MV-4-11 (cell line): ENCODE results near the gene MFSD11.
"Not testable (repeated sequence)": the region's sequence is repeated elsewhere in the genome, so short reads cannot be mapped to it uniquely, and the experiment has no call there.

Source experiments
- DNase-seq: peaks from one replicate; lab custom pipeline; 2025; lab: John Stamatoyannopoulos, UW

MFSD11 gene

DNA sequence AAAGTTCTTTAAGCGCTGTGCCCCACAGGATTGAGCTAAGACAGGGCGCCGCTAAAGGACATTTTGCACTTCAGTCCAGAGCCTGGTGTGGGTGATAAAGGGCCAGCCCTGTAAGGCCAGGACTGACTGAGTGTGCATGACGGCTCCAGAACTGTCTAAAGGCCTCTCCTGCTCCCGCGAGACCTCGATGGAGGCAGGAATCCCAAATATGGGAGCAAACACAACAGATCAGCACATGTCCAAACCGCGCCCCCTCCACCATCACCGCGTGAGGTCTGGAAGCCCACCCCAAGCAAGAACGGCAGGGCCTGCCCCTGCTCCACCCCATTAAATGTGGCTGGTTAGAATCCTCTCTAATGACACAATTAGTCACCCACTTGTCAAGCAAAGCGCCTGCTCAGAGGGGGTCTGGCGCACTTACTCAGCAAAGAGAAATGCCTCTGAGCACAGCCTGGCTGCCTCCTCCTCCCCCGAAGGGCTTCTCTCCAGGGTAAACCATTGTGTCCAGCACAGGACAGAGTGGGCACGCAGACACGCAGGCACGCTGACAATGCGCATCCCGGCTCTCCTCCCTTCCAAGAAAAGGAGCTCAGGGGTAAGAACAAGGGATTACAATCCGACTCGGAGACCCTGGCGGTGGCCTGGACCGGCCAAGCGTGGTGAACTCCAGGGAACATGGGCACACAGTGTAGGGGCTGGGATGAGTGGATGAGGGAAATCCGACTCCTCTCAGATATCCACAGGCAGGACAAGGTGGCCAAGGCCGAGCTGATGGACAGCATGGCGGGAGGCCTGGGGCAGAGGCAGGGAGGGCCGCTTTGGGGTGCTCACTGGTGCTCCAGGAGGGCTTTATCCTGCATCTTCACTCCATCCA is 28.6 kb upstream of the MFSD11 start:
- DNase-seq: no peak

GRCh38 chr17:76709951-76710862 is 27.7 kb upstream of the MFSD11 start:
- not testable (repeated sequence) for DNase-seq

- peak; percentile 14 for DNase-seq
These were observed 26.9 kb upstream of the MFSD11 start, which contains the start of gene MXRA7 for GRCh38 chr17:76710863-76711611. Gene MXRA7, minus strand, starts transcription at chr17:76710965. Its CDS starts 19 bp downstream, at chr17:76710946.

GRCh38 chr17:76712321-76712720 is 25.6 kb upstream of the MFSD11 start:
- not testable (repeated sequence) for DNase-seq

DNA sequence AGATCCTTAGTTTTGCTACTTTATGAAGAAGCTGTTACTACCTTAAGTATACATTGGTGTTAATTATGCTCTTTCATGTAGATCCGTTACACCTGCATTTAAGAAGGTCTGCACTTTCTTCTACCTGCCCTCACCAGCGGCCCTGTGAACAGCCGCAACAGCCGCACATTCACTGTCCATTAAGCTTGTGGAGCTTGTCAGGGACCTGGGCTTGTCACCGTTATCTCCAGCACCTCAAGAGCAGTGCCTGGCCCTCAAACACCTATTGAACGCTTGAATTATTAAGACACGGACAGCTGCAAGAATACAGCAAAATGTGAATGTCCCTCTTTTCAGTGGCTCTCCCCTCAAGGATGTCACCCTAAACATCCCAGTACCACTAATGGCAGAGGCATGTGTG is 24.2 kb upstream of the MFSD11 start:
- no peak for DNase-seq

GRCh38 chr17:76714336-76714735 is 23.6 kb upstream of the MFSD11 start:
- no peak for DNase-seq

DNA sequence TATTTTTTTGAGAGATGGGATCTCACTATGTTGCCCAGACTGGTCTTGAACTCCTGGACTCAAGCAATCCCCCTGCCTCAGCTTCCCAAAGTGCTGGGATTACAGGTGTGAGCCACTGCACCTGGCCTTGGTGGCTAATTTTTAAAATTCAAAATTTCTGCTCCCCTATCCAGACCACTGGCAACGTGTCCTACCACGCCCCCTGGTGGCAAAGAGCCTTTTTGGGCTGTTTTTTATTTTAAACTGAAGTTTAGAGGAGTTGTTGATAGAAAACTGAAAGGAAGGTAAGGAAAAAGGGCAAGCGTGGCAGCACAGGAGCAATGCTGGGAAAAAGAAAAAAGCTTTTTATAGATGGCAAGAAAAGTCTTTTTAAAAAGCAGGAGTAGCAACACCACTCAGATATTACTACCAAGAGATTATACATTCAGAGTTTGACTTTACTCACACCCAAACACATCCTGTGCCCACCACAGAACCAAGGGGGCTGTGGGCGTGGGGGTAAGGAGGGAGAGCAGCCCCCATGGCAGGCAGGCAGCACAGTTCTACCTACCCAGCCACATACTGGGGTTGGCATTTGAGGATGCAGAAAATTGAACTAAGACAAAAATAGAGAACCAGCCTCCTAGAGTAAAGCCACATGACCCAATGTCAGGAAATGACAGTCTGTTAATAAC is 23.0 kb upstream of the MFSD11 start:
- DNase-seq: peak; percentile 44

DNA sequence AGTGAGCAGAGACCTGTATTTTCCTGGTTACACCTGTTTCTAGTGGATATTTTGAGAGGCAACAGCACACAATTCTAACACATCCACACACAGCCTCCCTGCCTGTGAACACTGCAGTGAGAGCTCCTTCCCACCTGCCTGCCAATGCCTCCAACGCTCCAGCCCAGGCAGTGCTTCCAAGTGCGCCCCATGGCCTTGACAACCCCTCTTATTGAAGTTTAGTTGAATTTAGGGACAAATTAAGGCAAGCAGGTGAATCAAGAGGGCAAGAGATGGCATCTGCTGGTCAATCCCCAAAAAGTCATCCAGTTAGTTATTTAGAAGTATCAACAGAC is 22.5 kb upstream of the MFSD11 start:
- DNase-seq: no peak

- peak; percentile 99 for DNase-seq
These were observed 21.6 kb upstream of the MFSD11 start for GRCh38 chr17:76716146-76716838.

- DNase-seq: peak; percentile 10
These were observed 21.1 kb upstream of the MFSD11 start for GRCh38 chr17:76716839-76717215.

- DNase-seq: no peak
These were observed 19.4 kb upstream of the MFSD11 start for GRCh38 chr17:76718516-76718915.

DNA sequence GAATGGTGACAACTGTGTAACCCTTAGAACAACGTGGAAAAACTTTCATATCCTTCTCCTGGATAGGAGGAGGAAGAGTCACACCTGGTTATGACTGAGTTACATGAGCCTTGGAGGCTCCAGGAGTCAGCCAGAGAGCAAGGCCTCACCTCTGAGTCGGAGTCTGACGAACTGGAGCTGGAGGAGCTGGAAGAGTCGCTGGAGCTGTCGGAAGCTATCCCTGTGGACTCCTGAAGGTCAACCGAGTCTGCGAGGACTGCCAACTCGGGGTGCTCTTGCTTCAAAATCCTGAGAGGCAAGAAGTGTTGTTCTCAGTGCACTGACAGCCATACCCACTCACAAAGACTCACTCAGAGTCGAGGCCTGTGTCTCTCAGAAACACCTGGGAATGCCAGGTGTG is 17.7 kb upstream of the MFSD11 start:
- DNase-seq: no peak

GRCh38 chr17:76720941-76721340 is 17.0 kb upstream of the MFSD11 start:
- no peak for DNase-seq

GRCh38 chr17:76721463-76721862 is 16.5 kb upstream of the MFSD11 start:
- DNase-seq: no peak

GRCh38 chr17:76722279-76722678 is 15.6 kb upstream of the MFSD11 start:
- DNase-seq: no peak

DNA sequence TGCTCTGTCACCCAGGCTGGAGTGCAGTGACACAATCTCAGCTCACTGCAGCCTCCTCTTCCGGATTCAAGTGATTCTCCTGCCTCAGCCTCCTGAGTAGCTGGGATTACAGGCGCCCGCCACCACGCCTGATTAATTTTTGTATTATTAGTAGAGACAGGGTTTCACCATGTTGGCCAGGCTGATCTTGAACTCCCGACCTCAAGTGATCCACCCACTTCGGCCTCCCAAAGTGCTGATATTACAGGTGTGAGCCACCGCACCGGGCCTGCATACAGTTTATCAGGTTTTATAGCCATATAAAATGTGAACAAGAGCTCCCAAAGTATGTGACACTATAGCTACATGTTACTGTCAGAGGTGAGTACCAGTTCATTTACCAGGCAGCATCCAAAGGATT is 14.9 kb upstream of the MFSD11 start:
- not testable (repeated sequence) for DNase-seq

- no peak for DNase-seq
These were observed 14.1 kb upstream of the MFSD11 start for GRCh38 chr17:76723812-76724211.

GRCh38 chr17:76725580-76726230 is 12.2 kb upstream of the MFSD11 start:
- peak; percentile 47 for DNase-seq

- peak; percentile 95 for DNase-seq
These were observed 11.6 kb upstream of the MFSD11 start, which contains the start of gene JMJD6 for GRCh38 chr17:76726231-76726775. Gene JMJD6, minus strand, starts transcription at chr17:76726606. Its CDS starts 131 bp downstream, at chr17:76726475.
